ENCODE results near the gene SLC4A1.

DNA sequence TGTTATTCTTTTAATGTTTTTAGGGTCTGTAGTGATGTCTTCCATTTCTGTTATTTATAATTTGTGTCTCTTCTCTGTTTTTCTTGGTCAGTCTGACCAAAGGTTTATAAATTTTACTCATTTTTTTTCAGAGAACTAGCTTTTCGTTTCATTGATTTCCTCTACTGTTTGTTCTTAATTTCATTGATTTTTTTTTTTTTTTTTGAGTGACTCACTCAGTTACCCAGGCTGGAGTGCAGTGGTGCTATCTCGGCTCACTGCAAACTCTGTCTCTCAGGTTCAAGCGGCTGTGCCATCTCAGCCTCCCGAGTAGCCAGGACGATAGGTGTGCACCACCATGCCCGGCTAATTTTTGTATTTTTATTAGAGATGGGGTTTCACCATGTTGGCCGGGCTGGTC, 35.9 kb downstream of the SLC4A1 start:
- TF ChIP-seq, protein P1, sequence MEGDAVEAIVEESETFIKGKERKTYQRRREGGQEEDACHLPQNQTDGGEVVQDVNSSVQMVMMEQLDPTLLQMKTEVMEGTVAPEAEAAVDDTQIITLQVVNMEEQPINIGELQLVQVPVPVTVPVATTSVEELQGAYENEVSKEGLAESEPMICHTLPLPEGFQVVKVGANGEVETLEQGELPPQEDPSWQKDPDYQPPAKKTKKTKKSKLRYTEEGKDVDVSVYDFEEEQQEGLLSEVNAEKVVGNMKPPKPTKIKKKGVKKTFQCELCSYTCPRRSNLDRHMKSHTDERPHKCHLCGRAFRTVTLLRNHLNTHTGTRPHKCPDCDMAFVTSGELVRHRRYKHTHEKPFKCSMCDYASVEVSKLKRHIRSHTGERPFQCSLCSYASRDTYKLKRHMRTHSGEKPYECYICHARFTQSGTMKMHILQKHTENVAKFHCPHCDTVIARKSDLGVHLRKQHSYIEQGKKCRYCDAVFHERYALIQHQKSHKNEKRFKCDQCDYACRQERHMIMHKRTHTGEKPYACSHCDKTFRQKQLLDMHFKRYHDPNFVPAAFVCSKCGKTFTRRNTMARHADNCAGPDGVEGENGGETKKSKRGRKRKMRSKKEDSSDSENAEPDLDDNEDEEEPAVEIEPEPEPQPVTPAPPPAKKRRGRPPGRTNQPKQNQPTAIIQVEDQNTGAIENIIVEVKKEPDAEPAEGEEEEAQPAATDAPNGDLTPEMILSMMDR (IDR thresholded peaks at IDR 0.05 in 8 of 11, conservative IDR thresholded peaks at IDR 0.05 in 3 of 11): no peak
- TF ChIP-seq POLR2AphosphoS5 (IDR thresholded peaks at IDR 0.05): no peak

Measured in spleen (tissue), 7 donors.